Duodenal mucosa (tissue), 2 donors: ENCODE results near the gene IL18RAP.

Experiments used
- H3K27ac ChIP-seq: one replicate; pipeline ENCODE4 v1.7.0; 2013; ENCODE audit warnings: low read depth, low read length
- H3K27me3 ChIP-seq, 2 donors: one replicate each; pipeline ENCODE4 v1.7.0; 2013; ENCODE audit warnings: low read length in 2 of 2, control low read depth in 1 of 2; ENCODE audit not compliant: insufficient read depth in 2 of 2, control insufficient read depth in 1 of 2
- H3K36me3 ChIP-seq, 2 donors: one replicate each; pipeline ENCODE4 v1.7.0; 2013; ENCODE audit warnings: low read length in 2 of 2, control low read depth in 1 of 2; ENCODE audit not compliant: insufficient read depth in 2 of 2, control insufficient read depth in 1 of 2
- H3K4me1 ChIP-seq, 2 donors: one replicate each; pipeline ENCODE4 v1.7.0; 2013; ENCODE audit warnings: low read length in 2 of 2, control low read depth in 1 of 2; ENCODE audit not compliant: insufficient read depth in 2 of 2, control insufficient read depth in 1 of 2
- H3K4me3 ChIP-seq, 2 donors: one replicate each; pipeline ENCODE4 v1.7.0; 2013; ENCODE audit warnings: low read length in 2 of 2, low read depth in 1 of 2
- H3K9ac ChIP-seq, 2 donors: one replicate each; pipeline ENCODE4 v1.7.0; 2013; ENCODE audit warnings: low read length in 2 of 2, low read depth in 1 of 2
- H3K9me3 ChIP-seq, 2 donors: one replicate each; pipeline ENCODE4 v1.7.0; 2013; ENCODE audit warnings: low read length in 2 of 2, control low read depth in 1 of 2; ENCODE audit not compliant: control insufficient read depth in 1 of 2

IL18RAP gene

GRCh38 chr2:102392942-102393341, 30.0 kb upstream of the IL18RAP start:
- Histone ChIP-seq H3K27ac (no peak overlapping the region), H3K4me1 (no peaks in the 10 kb centered on the region), H3K9ac (no peak overlapping the region), H3K4me3 (no peak overlapping the region), H3K36me3 (no peaks in the 10 kb centered on the region), H3K9me3 (no peaks in the 10 kb centered on the region), H3K27me3 (no peaks in the 10 kb centered on the region)

GRCh38 chr2:102396012-102396411, 26.9 kb upstream of the IL18RAP start:
- H3K27ac ChIP-seq, result no peak overlapping the region
- H3K4me3 ChIP-seq, result no peak overlapping the region
- no peaks in the 10 kb centered on the region for H3K36me3 ChIP-seq
- H3K27me3 ChIP-seq, result no peaks in the 10 kb centered on the region
- H3K4me1 ChIP-seq, result no peaks in the 10 kb centered on the region
- H3K9ac ChIP-seq, result no peak overlapping the region
- H3K9me3 ChIP-seq, result no peaks in the 10 kb centered on the region

- Histone ChIP-seq H3K27ac (no peak overlapping the region), H3K36me3 (no peaks in the 10 kb centered on the region), H3K9me3 (no peaks in the 10 kb centered on the region), H3K4me1 (no peaks in the 10 kb centered on the region), H3K27me3 (no peaks in the 10 kb centered on the region), H3K4me3 (no peak overlapping the region), H3K9ac (no peak overlapping the region)
Measured at GRCh38 chr2:102397209-102397608, 25.8 kb upstream of the IL18RAP start.

DNA sequence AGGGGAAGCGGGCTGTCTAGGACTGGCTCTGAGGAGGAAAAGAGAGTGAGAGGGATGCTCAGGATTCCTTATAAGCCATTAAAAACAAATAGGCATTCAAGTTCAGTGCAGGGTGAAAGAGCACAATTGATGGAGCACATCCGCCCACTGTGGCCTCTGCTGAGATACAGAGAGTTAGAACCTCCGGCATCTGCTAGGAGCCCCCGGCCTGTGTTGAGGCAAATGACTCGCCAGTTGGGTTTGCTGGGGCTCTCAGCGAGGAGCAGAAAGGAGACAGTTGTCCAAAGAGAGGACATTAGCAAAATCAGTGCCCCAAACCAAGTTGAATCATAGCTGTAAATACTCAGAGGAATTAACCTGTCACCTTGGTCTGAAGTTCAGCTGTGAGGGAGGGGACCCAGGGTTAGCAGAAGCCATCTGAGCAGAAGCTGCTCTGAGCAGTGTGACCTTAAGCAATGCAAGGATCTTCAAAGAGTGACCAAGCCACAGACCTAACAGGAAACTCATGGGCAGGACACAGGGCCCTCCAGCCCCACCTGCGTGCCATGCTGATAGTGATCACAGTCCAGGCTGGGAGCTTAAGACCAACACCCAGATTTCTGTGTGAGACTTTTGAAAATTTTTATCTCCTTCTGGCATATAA, 23.3 kb upstream of the IL18RAP start:
- Histone ChIP-seq H3K9me3 (no peaks in the 10 kb centered on the region), H3K27ac (no peak overlapping the region), H3K4me3 (no peak overlapping the region), H3K9ac (no peak overlapping the region), H3K27me3 (no peaks in the 10 kb centered on the region), H3K4me1 (no peaks in the 10 kb centered on the region), H3K36me3 (no peaks in the 10 kb centered on the region)

DNA sequence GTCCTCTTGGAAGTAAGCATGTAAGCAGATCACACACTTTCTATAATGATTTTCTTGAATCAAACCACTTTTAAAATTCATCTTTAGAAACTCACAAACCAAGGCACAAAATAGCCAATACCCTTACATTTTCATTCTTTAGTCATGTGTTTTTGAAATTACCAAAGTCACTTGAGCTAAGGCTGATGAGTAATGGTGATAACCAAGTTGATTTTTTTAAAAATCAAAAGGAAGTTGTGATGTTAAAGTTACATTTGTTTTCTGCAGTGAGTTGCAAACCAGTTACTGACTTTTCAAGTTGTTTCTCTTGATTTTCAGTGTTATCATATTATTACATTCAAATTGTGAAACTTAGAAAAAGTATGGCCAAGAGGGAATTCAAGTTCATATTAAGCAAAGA, 21.5 kb upstream of the IL18RAP start:
- no peaks in the 10 kb centered on the region for H3K36me3 ChIP-seq
- no peaks in the 10 kb centered on the region for H3K4me1 ChIP-seq
- H3K9ac ChIP-seq, result no peak overlapping the region
- no peak overlapping the region for H3K27ac ChIP-seq
- H3K4me3 ChIP-seq, result no peak overlapping the region
- H3K27me3 ChIP-seq, result no peaks in the 10 kb centered on the region
- no peaks in the 10 kb centered on the region for H3K9me3 ChIP-seq

- H3K9me3 ChIP-seq, result no peaks in the 10 kb centered on the region
Measured at GRCh38 chr2:102401865-102402264, 21.1 kb upstream of the IL18RAP start.

DNA sequence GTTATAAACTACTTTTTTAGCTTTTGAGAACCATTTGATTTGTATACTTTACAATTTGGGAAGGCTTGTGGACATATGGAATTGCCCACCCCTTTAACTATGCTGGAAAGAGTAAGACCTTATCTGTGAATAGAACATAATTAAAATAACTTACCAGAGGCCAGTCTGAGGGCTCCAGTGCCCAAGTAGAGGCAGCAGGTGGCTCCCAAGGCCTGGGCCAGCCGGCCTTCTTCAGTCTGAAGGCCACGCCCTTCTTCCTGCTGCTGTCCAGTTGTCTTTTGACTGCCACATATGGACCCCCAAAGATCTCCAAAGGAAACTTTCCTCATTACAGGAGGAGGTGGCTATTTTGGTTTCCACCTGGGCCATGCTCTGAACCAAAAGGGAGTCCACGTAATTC, 12.0 kb upstream of the IL18RAP start:
- H3K9ac ChIP-seq, result no peak overlapping the region
- no peak overlapping the region for H3K27ac ChIP-seq
- no peaks in the 10 kb centered on the region for H3K36me3 ChIP-seq
- no peaks in the 10 kb centered on the region for H3K27me3 ChIP-seq
- no peak overlapping the region for H3K4me3 ChIP-seq
- no peaks in the 10 kb centered on the region for H3K9me3 ChIP-seq
- H3K4me1 ChIP-seq, result no peaks in the 10 kb centered on the region

More at GRCh38 chr2:102401865-102402264, 21.1 kb upstream of the IL18RAP start:
- Histone ChIP-seq H3K4me1 (no peaks in the 10 kb centered on the region), H3K4me3 (no peak overlapping the region), H3K9ac (no peak overlapping the region), H3K27ac (no peak overlapping the region), H3K36me3 (no peaks in the 10 kb centered on the region), H3K27me3 (no peaks in the 10 kb centered on the region)

GRCh38 chr2:102412199-102412598, 10.8 kb upstream of the IL18RAP start:
- Histone ChIP-seq H3K27ac (no peak overlapping the region), H3K9me3 (no peaks in the 10 kb centered on the region), H3K4me1 (peaks cover 0 to 1% of the 10 kb centered on the region in 2 donors), H3K4me3 (no peak overlapping the region), H3K36me3 (no peaks in the 10 kb centered on the region), H3K9ac (no peak overlapping the region), H3K27me3 (no peaks in the 10 kb centered on the region)

DNA sequence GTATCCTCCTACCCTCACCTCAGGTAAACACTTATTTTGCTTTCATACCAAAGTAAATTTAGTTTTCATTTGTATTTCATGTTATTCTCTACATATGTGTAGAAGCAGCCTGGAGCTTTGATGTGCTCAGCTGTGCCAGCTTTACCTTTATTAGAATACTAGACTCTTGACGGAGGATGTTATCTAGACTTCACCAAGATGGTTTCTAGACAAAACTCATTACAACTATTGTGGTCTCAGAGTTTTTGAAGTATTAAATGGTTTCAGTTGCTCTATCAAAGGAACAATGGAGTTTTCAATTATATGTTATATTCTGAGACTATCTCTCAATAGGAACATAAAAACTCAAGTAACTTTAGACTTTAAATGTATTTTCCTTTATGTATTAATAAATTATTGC, 5.0 kb upstream of the IL18RAP start:
- Histone ChIP-seq H3K4me1 (peaks cover 0 to 7% of the 10 kb centered on the region in 2 donors), H3K9ac (no peak overlapping the region), H3K27me3 (no peaks in the 10 kb centered on the region), H3K9me3 (no peaks in the 10 kb centered on the region), H3K4me3 (no peak overlapping the region), H3K27ac (no peak overlapping the region), H3K36me3 (no peaks in the 10 kb centered on the region)

DNA sequence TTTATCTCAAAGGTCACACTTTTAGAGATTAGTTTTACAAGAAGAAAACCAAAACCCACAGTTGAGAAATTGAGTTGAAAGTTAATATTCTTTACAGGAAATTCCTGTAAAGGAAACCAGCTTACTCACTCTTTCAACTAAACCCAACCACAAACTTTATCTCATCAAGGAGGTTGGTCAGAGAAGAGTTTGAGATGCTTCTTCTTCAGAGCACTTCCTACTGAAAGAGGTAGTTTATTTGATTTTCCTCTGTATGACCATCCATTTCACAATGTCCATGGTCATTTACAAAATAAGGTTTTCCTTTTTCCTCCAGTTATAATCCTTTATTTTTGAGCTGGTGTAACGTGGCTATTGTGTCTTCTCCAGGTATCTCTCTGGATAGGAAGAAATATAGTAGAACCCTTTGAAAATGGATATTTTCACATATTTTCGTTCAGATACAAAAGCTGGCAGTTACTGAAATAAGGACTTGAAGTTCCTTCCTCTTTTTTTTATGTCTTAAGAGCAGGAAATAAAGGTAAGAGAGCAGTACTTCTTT, 4.5 kb upstream of the IL18RAP start:
- no peaks in the 10 kb centered on the region for H3K9me3 ChIP-seq
- H3K27ac ChIP-seq, result no peak overlapping the region
- H3K4me1 ChIP-seq, result peaks cover 0 to 7% of the 10 kb centered on the region in 2 donors
- no peaks in the 10 kb centered on the region for H3K27me3 ChIP-seq
- no peak overlapping the region for H3K9ac ChIP-seq
- H3K4me3 ChIP-seq, result no peak overlapping the region
- no peaks in the 10 kb centered on the region for H3K36me3 ChIP-seq
